HG03575 (cell line): ENCODE data around the gene FNDC3B.

ENCODE experiments used
- ATAC-seq: cut with Tn5 transposase; IDR thresholded peaks from one replicate; pipeline ENCODE4 v1.9.1; 2021; ENCODE audit not compliant: unreplicated experiment, insufficient number of reproducible peaks, low FRiP score; ENCODE audit errors: extremely low read depth

The FNDC3B gene

GRCh38 chr3:172047567-172048115 is 8.3 kb downstream of the FNDC3B start:
- no peak for ATAC-seq

DNA sequence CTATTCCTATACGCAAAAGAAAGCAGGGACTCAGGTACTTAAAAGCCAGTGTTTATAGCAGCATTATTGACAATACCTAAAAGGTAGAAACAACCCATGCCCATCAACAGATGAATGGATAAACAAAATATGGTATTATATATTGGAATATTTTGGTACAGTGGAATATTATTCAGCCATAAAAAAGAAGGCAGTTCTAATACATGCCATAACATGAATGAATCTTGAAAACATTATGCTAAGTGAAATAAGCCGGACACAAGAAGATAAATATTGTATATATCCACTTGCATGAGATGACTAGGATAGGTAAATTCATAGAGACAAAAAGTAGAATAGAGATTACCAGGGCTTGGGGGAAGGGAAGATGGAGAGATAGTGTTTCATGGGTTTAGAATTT is 9.2 kb downstream of the FNDC3B start:
- ATAC-seq: no peak

- no peak for ATAC-seq
These were observed 12.1 kb downstream of the FNDC3B start for GRCh38 chr3:172051310-172051956.

GRCh38 chr3:172051957-172052354 is 12.6 kb downstream of the FNDC3B start:
- no peak for ATAC-seq

DNA sequence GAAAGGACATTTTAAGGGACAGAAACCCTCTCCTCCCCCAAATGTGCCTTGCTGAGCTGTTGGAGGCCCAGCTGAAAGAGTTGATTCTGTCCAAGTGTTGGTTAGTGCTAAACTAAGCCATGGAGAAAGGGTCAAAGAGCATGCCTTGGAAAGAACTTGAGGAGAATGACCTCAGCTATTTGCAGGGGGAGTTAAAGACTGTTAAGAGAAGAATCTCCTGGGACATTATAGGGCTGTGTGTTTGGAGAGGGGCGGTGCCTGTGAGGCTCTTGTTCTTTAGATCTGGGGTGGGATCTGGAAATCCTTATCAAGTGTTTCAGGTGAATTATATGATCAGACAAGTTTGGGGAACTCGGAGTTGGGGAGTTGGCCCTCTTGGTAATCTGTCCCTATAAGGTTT is 13.0 kb downstream of the FNDC3B start:
- no peak for ATAC-seq

DNA sequence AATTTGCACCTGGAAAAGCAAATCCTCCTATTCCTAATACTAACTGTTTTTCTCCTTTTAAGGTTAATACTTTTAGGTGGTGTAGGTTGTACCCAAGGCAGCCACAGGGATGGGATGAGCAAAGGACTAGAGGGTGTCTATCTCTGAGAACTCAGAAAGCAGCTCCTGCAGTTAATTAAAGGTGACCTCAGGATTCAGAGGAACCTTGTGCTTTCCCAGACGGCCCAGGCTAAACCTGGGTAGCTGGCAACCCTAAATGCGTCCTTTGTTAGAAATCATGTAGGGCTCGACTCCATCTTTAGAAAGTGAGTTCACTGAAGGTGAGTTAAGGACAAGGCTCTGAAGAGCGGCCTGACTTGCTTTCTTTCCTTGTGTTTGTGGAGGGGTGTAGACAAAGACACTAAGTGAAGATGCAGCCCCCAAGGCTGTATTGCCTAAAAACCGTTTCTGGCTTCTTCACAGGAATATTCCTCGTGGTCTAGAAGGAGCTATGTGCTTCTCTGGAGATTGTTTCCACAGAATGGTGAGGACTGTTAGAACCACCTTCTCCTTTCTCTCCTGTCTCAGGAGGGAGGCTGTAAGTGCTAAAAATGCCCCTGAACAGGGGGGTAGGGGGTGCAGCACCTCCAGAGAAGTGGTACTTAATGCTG is 14.9 kb downstream of the FNDC3B start:
- ATAC-seq: no peak

GRCh38 chr3:172056416-172056815 is 17.0 kb downstream of the FNDC3B start:
- no peak for ATAC-seq

- ATAC-seq: no peak
These were observed 17.7 kb downstream of the FNDC3B start for GRCh38 chr3:172057059-172057458.

- no peak for ATAC-seq
These were observed 18.4 kb downstream of the FNDC3B start for GRCh38 chr3:172057624-172058327.

DNA sequence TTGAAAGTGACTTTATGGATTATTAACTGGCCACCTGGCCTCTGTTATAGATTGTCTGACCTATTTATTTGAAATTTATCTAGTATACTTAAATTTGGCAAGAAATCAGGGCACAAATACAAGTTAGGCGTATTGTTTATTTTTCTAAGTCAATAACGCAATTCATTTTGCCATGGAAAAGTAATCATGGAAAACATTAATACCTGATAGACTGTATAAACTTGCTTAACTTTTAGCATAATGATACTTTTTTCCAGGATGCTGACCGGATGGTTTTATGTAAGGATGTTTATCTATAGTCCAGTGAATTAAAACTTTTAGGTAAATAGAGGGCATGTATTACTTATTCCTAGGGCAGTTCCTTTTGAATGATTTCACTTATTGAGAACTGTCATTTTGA is 20.2 kb downstream of the FNDC3B start:
- ATAC-seq: no peak

DNA sequence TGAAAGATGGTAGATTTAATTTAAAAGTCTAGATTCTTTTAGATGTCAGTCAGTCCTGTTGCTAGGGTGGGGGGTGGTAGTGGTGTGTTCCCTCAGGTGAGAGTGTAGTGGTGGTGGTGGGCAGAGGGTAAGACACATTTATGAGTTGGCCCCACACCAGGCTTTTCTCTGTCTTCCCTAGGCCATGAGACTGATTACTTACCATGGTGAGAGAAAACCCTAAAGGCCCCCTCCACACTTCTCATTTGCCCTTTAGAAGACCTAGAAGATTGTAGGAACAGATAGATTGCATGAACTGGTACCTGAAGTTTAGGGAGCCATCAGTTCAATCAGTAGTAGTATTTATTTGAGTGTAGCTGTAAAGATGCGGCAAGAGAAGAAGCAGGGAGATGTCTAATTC is 20.9 kb downstream of the FNDC3B start:
- ATAC-seq: no peak

- ATAC-seq: peak; percentile 89
These were observed 22.4 kb downstream of the FNDC3B start for GRCh38 chr3:172061724-172062184.

- no peak for ATAC-seq
These were observed 23.4 kb downstream of the FNDC3B start for GRCh38 chr3:172062761-172063160.

DNA sequence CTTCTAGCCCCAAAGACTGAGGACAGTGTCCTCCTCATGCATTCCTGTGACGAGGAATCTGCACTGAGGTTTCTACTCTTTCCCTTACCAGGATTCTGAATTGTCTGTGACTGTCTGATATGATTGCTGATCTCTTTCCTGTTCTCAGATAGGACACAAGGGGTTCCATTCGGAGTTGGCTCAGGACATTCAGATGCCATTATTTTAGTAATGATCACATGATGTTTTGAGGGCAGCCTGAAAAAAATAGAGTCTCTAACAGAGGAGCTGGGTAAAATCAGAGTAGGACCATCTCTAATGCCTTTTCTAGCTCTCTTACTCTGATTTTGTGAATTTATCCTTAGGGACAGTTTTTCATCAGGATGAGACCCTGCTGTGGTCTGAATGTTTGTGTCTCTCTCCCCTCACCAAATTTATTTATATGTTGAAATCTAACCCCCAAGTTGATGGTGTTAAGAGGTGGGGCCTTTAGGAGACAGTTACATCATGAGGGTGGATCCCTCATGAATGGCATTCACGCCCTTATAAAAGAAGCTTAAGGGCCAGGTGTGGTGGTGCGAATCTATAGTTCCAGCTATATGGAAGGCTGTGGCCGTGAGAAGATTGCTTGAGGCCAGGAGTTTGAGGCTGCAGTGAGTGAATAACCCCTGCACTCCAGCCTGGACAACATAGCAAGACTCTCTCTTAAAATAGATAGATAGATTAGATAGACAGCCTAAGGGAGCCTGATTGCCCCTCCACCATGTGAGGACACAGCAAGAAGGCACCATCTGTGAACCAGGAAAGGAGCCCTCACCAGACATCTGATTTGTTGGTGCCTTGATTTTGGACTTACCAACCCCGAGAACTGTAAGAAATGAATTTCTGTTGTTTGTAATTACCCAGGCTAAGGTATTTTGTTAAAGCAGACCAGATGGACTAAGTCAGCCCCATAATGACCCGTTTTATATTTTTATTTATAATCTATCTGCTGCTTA is 24.4 kb downstream of the FNDC3B start:
- ATAC-seq: no peak

GRCh38 chr3:172065527-172065926 is 26.1 kb downstream of the FNDC3B start:
- ATAC-seq: no peak

DNA sequence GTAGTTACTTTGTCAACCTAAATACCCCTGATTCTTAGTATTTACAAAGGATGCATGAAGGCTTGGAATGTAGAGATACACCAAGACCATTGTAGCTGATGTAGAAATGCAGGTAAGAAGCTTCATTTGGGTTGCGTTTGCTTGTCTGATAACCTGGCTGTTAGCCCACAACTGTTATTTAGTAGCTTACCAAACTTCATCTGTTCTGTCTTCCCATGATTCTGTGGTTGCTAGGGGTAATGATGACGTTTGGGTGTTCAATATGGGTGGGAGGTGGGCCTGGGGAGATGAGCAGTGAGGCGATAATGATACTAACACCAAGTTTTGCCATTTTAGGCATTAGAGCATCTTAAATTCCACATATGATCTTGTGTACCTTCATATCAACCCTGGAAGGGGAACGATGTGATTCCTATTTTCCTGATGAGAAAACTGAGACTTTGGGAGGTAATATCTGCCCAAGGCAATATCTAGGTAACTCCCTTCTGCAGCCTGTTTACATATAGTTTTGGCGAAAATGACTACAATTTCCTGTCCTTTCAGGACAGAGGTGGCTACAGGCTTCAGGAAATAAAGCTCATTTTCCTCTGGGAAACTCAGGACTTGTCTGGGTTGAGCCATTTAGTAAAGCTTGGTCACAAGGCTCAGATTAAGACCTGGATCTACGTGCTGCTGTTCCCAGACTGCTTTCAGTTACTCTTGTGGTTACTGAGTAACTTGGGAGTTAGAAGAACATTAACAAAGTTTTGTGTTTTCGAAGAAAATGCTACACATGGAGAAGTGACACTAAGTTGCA is 26.8 kb downstream of the FNDC3B start:
- no peak for ATAC-seq

GRCh38 chr3:172066880-172067796 is 27.8 kb downstream of the FNDC3B start:
- no peak for ATAC-seq
